ENCODE measurements around the gene HIVEP3. TPM values are rescaled to one million over a fixed set of nuclear protein-coding genes. Genes with fewer than 3 reads are reported as not detected.
A peak's percentile ranks its signal among the peaks of the same experiment; 100 is the strongest.

HIVEP3 gene
- total RNA-seq, 2 donors from 2014 or later = 4.0 to 5.4 TPM

DNA sequence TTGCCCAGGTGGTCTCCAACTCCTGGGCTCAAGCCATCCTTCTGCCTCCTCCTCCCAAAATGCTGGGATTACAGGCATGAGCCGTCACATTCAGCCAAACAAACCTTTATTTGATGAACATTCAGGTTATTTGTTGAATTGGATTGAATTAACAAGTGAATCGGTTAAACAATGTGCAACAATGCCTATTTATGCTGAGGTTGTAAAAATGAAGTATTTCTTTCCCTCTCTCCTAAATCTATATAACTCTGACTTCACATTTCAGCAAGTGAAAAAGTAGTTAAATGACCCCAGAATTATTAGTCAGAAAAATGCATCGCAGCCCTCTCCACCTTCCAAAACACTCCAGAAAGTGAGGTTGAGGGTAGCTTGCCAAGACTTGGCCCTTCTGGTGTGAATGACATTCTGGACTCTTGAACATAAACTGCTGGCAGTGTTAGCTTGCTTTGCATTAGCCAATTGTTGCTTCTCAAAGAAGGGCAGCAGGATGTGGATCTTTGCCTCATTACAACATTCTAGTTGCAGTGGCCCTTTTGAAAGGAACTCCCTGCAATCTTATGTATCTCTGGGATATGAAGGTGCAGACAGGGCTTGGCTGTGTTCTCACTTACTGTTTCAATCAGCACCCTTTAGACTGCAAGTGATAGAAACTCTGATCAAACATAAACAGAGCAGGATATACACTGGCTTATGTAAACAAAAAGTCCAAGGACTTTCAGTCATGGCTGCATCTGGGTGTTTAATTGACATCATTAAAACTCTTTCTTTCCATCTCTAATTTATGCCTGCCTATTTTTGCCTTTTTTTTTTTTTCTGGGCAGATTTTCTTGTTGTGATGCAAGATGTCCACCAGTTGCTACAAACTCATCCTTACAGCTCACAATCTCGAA is 456.7 kb downstream of the HIVEP3 start:
- peak; percentile 83 for ATAC-seq
- intact Hi-C loops (cut with DNase I, micrococcal nuclease) = no loop called here
- peak in 1 of 2 donors; percentile 20 for DNase-seq

DNA sequence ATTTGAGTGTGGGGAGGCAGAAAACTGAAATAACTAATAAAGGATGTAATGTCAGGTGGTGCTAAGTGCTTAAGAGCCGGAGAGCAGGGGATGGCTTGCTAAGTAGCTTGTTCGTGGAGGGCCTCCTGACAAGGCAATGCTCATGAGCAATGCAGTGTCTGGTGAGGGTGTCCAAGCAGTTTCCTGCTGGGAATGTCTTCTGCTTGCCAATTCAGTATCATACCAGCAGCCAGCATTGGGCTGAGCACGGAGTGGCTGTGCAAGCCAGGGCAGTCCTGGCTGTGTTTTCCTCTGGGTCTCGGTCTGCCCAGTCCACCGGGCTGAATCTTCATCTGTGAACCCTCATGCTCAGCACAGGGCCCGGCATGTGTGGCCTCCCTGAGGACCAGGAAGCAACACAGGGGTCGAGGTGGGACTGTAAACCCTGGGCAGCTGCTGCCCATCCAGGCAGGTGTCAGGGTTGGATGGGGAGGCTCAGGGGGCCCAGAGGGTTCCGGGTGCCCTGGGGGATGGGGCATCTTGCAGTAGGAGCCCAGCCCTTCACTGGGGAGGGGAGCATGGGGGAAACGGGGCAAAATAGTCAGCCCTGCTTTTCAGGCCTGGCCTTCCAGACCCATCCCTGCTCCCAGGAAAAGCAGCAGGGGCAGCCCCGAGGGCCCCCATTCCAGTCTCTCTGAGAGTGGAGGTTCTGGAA is 461.7 kb downstream of the HIVEP3 start:
- DNase-seq = no peak
- intact Hi-C loops (cut with DNase I, micrococcal nuclease) = no loop called here
- no peak for ATAC-seq

Other genes starting within 250 kb of the HIVEP3 start
- gene GUCA2B, start 234.5 kb upstream of the HIVEP3 start, total RNA-seq = 100 to 1,000 TPM in 1 of 2 donors, 10 to 100 TPM in 1; 86.9 to 414 TPM
- gene GUCA2A, start 245.8 kb upstream of the HIVEP3 start, total RNA-seq = 1,000 to 10,000 TPM; 1,178 to 2,096 TPM